ENCODE measurements around the gene GNB2.
"Not testable (repeated sequence)": the region's sequence is repeated elsewhere in the genome, so short reads cannot be mapped to it uniquely, and the experiment has no call there.

Gene GNB2

GRCh38 chr7:100665168-100665726 is 8.3 kb upstream of the GNB2 start:
- no peak for DNase-seq

GRCh38 chr7:100667331-100668068 is 6.0 kb upstream of the GNB2 start:
- DNase-seq, result no peak

DNA sequence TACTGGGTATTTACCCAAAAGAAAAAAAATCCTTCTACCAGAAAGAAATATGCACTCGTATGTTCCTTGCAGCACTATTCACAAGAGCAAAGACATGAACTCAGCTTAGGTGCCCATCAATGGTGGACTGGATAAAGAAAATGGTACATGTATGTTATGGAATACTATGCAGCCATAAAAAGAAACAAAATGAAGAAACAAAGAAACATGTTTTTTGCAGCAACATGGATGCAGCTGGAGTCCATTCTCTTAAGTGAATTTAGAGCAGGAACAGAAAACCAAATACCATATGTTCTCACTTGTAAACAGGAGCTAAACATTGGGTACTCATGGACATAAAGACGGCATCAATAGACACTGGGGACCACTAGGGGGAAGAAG is 5.5 kb upstream of the GNB2 start:
- DNase-seq, result no peak

- not testable (repeated sequence) for DNase-seq
Observed at GRCh38 chr7:100669106-100669505, 4.4 kb upstream of the GNB2 start.

DNA sequence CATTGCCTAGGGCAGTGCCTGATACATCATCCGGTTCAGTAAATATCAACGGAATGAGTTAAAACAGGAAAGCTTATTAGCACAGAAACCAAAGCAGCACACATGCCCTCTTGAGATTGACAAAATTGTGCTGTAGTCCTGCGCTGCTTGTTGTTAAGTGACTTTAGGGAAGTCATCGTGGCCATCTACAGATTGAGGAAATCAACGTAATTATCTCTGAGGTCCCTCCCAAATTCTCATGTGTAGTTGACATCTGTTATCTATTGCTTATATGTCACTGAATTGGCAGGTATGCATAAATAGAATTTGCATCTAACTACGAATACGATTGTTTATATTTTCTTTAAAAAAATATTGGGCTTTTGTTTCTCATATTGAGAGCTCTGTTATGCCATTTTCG is 3.5 kb upstream of the GNB2 start:
- DNase-seq, result no peak

- no peak for DNase-seq
Observed at GRCh38 chr7:100671353-100672327, 1.9 kb upstream of the GNB2 start.

DNA sequence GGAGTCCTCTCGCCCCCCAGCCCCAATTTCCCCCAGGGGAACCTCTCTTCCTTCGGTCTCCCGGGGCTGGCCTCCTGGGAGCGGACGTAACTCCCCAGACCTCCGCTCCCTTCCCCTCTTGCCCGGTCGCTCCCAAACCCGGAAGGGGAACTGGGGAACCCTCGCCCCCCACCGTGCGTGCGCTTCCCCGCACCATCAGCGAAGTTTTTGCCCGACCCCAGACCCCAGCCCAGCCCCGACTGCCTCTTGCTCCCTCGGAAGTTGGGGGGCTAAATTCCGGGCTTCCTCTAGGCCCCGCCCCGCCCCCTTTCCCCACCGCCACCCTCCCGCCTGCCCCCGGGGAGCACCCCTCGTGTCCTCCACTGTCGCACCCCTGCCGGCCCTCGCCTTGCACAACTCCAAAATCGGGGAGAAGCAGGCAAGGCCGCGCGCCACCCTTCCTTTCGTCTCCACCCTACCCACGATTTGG is 436 bp downstream of the GNB2 start:
- no peak for DNase-seq

GRCh38 chr7:100674411-100675104 is 1.0 kb downstream of the GNB2 start:
- DNase-seq, result no peak

DNA sequence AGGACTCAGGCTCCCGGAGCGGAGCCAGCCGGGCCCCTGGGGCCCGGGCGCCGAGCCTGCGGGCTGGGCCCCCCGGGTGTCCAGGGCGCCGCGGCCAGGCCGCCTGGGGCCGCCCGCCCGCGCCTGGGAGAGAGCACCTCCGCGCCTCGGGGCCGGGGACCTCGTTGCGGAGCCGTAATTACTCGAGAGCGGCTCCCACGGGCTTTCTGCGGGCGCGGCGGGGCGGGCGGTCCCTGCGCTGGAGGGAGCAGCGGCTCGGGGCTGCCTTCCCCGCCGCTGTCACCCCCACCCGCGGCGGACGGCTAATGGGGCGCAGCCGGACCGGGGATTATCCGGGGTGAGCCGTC is 1.5 kb downstream of the GNB2 start:
- DNase-seq, result no peak

- no peak for DNase-seq
Observed at GRCh38 chr7:100675581-100676350, 2.2 kb downstream of the GNB2 start.

DNA sequence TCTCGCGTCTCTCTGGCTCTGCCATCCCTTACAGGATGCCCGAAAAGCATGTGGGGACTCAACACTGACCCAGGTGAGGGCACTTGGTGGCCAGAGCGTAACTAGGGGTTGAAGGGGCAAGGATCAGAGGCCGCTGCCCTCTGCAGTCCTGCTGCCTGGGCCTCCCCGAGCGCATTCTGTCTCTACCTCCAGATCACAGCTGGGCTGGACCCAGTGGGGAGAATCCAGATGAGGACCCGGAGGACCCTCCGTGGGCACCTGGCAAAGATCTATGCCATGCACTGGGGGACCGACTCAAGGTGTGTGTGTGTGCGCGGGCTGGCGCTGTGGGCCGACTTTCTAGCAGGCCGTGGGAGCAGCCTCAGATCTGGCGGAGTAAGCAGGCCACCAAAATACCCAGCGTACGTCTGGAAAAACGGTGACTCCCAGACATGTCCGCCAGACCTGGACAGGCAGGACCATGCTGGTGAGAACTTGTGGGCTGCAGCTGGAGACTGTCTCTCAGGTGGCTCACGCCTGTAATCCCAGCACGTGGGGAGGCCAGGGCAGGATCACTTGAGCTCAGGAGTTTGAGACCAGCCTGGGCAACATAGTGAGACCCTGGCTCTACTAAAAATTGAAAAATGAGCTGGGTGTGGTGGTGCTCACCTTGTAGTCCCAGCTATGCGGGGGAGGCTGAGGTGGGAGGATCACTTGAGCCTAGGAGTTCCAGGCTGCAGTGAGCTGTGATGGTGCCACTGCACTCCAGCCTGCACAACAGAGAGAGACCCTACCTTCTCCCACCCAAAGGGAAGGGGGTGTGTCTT is 3.2 kb downstream of the GNB2 start:
- DNase-seq, result no peak

DNA sequence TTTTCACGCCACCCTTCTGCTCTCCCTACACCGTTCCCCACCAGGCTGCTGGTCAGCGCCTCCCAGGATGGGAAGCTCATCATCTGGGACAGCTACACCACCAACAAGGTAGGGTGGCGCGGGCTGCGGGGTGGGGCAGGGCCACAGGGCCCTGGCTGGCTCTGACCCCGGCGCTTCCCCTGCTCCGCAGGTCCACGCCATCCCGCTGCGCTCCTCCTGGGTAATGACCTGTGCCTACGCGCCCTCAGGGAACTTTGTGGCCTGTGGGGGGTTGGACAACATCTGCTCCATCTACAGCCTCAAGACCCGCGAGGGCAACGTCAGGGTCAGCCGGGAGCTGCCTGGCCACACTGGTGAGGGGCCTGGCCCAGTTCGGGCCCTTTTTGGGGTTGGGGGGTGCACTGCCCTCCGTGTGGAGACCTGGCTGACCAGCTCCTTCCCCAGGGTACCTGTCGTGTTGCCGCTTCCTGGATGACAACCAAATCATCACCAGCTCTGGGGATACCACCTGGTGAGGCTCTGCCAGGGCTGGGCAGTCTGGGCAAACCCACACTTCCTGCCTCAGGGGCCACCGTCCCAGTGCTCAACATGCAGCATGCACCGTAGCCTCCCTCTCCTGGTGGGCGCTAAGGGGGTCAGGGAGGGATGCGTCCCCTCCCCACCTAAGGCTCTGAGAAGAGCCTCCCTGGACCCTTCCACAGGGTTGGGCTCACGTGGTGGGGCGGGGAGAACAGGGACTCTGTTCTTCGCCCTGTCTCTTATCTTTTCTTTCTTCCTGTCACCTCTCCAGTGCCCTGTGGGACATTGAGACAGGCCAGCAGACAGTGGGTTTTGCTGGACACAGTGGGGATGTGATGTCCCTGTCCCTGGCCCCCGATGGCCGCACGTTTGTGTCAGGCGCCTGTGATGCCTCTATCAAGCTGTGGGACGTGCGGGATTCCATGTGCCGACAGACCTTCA is 4.0 kb downstream of the GNB2 start:
- no peak for DNase-seq

- no peak for DNase-seq
Observed at GRCh38 chr7:100678291-100678984, 4.9 kb downstream of the GNB2 start.

DNA sequence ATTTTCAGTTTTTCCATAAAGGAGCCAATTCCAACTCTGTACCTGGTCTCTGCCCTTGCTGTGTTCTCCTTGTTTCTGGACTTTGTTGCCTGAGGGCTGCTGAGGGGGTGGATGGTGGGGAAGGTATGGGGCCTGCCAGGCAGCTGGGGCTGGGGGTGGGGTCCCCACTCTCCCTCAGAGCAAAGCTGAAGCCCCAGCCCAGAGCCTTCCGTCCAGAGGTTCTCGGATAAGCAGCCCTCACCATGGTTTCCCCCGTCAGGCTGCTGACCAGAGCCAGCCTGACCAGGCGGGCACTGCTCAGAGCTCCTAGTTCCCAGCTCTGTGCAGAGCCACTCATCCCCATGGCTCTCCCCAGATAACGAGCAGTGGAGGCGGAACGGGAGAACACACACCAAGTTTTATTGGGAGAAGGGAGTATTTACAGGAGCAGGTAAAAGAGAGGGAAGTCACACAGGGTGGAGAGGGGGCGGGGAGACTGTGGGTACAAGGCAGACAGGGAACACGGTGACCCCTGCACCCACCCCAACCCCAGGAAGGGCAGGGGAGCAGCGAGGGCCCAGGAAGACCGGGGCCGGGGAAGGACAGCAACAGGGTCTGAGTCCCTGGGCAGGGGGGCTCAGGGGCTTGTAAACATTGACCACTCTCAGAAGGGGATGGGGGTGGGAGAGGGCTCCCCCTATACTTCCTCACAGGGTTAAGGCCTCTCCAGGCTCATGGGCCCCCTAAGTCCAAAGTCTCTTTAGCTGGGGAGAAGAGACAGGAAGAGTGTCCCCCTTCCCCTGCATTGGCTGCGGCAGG is 5.8 kb downstream of the GNB2 start:
- no peak for DNase-seq

DNA sequence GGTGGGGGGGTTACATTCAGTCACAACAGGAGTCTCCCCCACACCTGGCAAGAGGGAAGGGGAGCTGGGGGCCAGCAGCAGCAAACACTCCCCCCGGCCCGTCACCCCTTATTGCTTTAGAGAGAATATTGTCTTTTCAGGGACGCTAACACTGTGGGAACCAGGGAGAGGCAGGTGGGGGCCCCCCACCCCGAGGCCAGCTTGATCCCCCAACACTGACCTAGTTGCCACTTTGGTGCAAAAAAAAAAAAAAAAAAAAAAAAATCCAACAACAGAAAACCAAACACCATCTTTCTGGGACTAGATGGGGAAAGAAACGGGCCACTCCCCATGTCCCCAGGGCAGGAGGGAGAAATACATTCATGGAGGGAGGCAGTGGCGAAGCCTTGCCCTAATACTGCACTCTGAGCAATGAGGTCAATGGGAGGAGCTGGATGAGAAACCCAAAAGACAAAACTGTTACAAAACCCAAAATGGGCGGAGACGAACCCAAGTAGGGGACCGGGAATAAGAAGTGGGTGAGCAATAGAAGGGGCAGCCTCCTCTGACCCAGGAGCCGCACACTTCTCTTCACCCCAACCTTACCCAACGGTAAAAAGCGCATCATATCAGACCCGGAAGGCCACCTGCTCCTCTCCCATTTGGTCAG is 6.5 kb downstream of the GNB2 start:
- DNase-seq, result no peak

DNA sequence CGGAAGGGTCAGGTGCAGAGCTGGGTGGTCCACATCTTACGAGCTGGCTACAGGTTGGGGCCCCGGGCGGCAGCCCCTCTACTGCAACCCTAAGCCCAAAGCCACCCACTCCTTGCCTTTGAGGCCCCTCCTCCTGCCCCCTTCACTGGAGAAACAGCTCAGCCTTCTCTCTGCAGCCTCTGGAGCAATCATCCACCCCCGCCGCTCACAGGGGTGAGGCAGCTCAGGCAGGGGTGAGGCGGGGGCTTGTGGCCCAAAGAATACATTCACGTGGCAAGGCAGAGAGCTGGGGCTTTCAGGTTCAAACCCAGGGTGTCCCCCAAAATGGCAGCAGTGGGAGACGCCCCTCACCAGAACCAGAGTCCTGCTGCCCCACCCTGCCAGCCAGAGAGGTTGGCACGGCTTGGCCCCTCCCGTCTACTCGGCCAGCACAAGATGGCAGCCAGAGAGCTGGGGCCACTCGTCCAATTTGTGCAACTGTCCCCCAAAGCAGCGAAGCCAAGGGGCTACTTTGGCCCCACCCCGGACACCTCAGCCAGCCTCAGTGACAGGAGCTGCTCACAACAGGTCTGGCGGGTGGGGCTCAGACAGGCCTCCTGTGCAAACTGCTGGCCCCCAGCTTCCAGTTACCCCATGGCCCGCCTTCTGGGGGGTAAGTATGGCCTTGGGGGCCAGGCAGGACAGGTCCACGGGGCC is 7.2 kb downstream of the GNB2 start:
- no peak for DNase-seq

GRCh38 chr7:100681491-100682227 is 8.1 kb downstream of the GNB2 start:
- no peak for DNase-seq
